Transverse colon (tissue), 4 donors: Measurements from ENCODE around the gene ZDHHC14. TPM values are rescaled to one million over a fixed set of nuclear protein-coding genes. Genes with fewer than 3 reads are reported as not detected.

Experiments
- DNase-seq: peaks from one replicate; pipeline ENCODE4 v3.0.0-alpha.2; 2019
- H3K27ac ChIP-seq, 4 donors: fragments of 200-600 bp; sonication (generic); 2 replicates each; pipeline ENCODE4 v1.5.1; 2016 to 2018; ENCODE audit warnings: inconsistent platforms in 4 of 4
- H3K27me3 ChIP-seq: fragments of 200-600 bp; sonication (generic); 2 replicates; pipeline ENCODE4 v1.5.1; 2017; ENCODE audit warnings: inconsistent platforms
- H3K36me3 ChIP-seq, 4 donors: fragments of 200-600 bp; sonication (generic); 2 replicates each; pipeline ENCODE4 v1.5.1; 2017 to 2019; ENCODE audit warnings: inconsistent platforms in 4 of 4
- H3K4me1 ChIP-seq, 4 donors: fragments of 200-600 bp; sonication (generic); 2 replicates each; pipeline ENCODE4 v1.5.1; 2017 to 2020; ENCODE audit warnings: inconsistent platforms in 4 of 4
- H3K4me3 ChIP-seq, 4 donors: fragments of 200-600 bp; sonication (generic); 1 replicate in 1 of 4; 2 replicates in 3 of 4; pipeline versions ENCODE4 v1.5.1 to v1.6.1; 2017 to 2019; ENCODE audit warnings: inconsistent platforms in 4 of 4
- H3K9me3 ChIP-seq, 2 donors: fragments of 200-600 bp; sonication (generic); 2 replicates each; pipeline ENCODE4 v1.5.1; 2017 to 2019; ENCODE audit warnings: inconsistent platforms in 2 of 2
- CTCF ChIP-seq, 5 experiments: fragments of 200-600 bp in 3 of 5; fragments of 450-650 bp in 2 of 5; sonication (generic) in 3 of 5; IDR thresholded peaks; 1 replicate in 2 of 5; 2 replicates in 3 of 5; pipeline ENCODE4 v1.5.1; 2016 to 2017; ENCODE audit warnings: antibody characterized with exemption in 5 of 5, inconsistent platforms in 3 of 5, mild to moderate bottlenecking in 2 of 5, moderate library complexity in 1 of 5
- EP300 ChIP-seq: sonication (generic); formaldehyde crosslinking; IDR thresholded peaks from one replicate; pipeline ENCODE4 v1.6.1; 2017; ENCODE audit warnings: antibody characterized with exemption, low read depth
- POLR2A ChIP-seq: fragments of 450-650 bp; IDR thresholded peaks from one replicate; pipeline ENCODE4 v1.6.1; 2016; ENCODE audit warnings: antibody characterized with exemption, mild to moderate bottlenecking, moderate library complexity
- POLR2AphosphoS5 ChIP-seq, 3 donors: sonication (generic); formaldehyde crosslinking; IDR thresholded peaks; one replicate each; pipeline ENCODE4 v1.6.1; 2016; ENCODE audit warnings: antibody characterized with exemption in 3 of 3
- WGBS, 2 donors: methylation state at CpG; one replicate each; pipeline ENCODE4 v1.1.5; 2018; ENCODE audit warnings: low coverage in 1 of 2; 5-methylcytosine and 5-hydroxymethylcytosine counted together
- in situ Hi-C, 4 donors: fragments of 200-750 bp; cut with MboI; loops; one replicate each; pipeline versions ENCODE4 v1.15.0 to v1.15.1; 2017; ENCODE audit warnings: low sequenced_read_pairs in 3 of 4, low pct_ligation_motif_present in 1 of 4, low pct_unique_long_range_greater_than_20kb in 1 of 4
- intact Hi-C: fragments of 100-400 bp; cut with DNase I; formaldehyde crosslinking; loops from one replicate; pipeline ENCODE4 v1.15.1; 2023; ENCODE audit warnings: low total_unique reads
- total RNA-seq, 4 donors: library from RNA; depleted of rRNA; stranded (reverse); fragments of >200 nt; gene quantifications; one replicate each; pipeline ENCODE4 v1.1.0, GENCODE V29; 2016

The ZDHHC14 gene
- total RNA-seq, 4 donors from 2014 or later: 10.2 to 16.5 (median 12.5) TPM

- no peaks in the 10 kb centered on the region for H3K36me3 ChIP-seq
- intact Hi-C loops (no loop called here), in situ Hi-C loops (loop anchor here in 1 of 4 donors (25.0 kb wide), 1 partner anchor 191 kb away; no protein-coding TSS in a partner anchor)
- no peak overlapping the region for H3K27ac ChIP-seq
- H3K9me3 ChIP-seq: peaks cover 2 to 5% of the 10 kb centered on the region in 2 donors
- 85% methylated on average over 3 of the region's 3 CpGs; no CpG with 5 or more reads in 1 of the 2 donors for WGBS, 2 donors
- no peaks in the 10 kb centered on the region for H3K27me3 ChIP-seq
- peaks cover 0 to 14% (median 4%) of the 10 kb centered on the region in 4 donors for H3K4me1 ChIP-seq
- no peak overlapping the region for H3K4me3 ChIP-seq
- TF ChIP-seq CTCF (IDR thresholded peaks at IDR 0.05) (no peak), EP300 (no peak), POLR2AphosphoS5 (IDR thresholded peaks at IDR 0.05) (no peak), POLR2A (no peak)
- DNase-seq: no peak
Observed at GRCh38 chr6:157396026-157396425, 15.0 kb downstream of the ZDHHC14 start.

- intact Hi-C loops: no loop called here
- H3K4me1 ChIP-seq: peaks cover 0 to 14% (median 4%) of the 10 kb centered on the region in 4 donors
- DNase-seq: no peak
- TF ChIP-seq POLR2A (no peak), CTCF (IDR thresholded peaks at IDR 0.05) (no peak), EP300 (no peak), POLR2AphosphoS5 (IDR thresholded peaks at IDR 0.05) (no peak)
- H3K27me3 ChIP-seq: no peaks in the 10 kb centered on the region
- H3K4me3 ChIP-seq: no peak overlapping the region
- in situ Hi-C loops: loop anchor here in 1 of 4 donors (25.0 kb wide), 1 partner anchor 190 kb away; no protein-coding TSS in a partner anchor
- 83 to 94% methylated on average over 1 to 9 of the region's 9 CpGs for WGBS, 2 donors
- H3K36me3 ChIP-seq: no peaks in the 10 kb centered on the region
- H3K27ac ChIP-seq: no peak overlapping the region
- H3K9me3 ChIP-seq: no peaks in the 10 kb centered on the region
Observed at GRCh38 chr6:157397660-157398059, 16.7 kb downstream of the ZDHHC14 start.

- DNase-seq: no peak
- H3K4me1 ChIP-seq: peaks cover 0 to 9% (median 2%) of the 10 kb centered on the region in 4 donors
- H3K27ac ChIP-seq: no peak overlapping the region
- no peaks in the 10 kb centered on the region for H3K9me3 ChIP-seq
- no peaks in the 10 kb centered on the region for H3K27me3 ChIP-seq
- in situ Hi-C loops: loop anchor here in 1 of 4 donors (25.0 kb wide), 1 partner anchor 189 kb away; no protein-coding TSS in a partner anchor
- H3K36me3 ChIP-seq: no peaks in the 10 kb centered on the region
- intact Hi-C loops: no loop called here
- TF ChIP-seq POLR2AphosphoS5 (IDR thresholded peaks at IDR 0.05) (no peak), EP300 (no peak), CTCF (IDR thresholded peaks at IDR 0.05) (no peak), POLR2A (no peak)
- WGBS, 2 donors: 47% methylated on average over 2 of the region's 2 CpGs; no CpG with 5 or more reads in 1 of the 2 donors
- no peak overlapping the region for H3K4me3 ChIP-seq
Observed at GRCh38 chr6:157398151-157398550, 17.2 kb downstream of the ZDHHC14 start.

- 86 to 87% methylated on average over 6 to 7 of the region's 7 CpGs for WGBS, 2 donors
- intact Hi-C loops: no loop called here
- in situ Hi-C loops: no loop called here
- Histone ChIP-seq H3K27me3 (no peaks in the 10 kb centered on the region), H3K4me1 (no peaks in the 10 kb centered on the region), H3K9me3 (no peaks in the 10 kb centered on the region), H3K4me3 (no peak overlapping the region), H3K27ac (no peak overlapping the region), H3K36me3 (no peaks in the 10 kb centered on the region)
- no peak for DNase-seq
- TF ChIP-seq CTCF (IDR thresholded peaks at IDR 0.05) (no peak), EP300 (no peak), POLR2A (no peak), POLR2AphosphoS5 (IDR thresholded peaks at IDR 0.05) (no peak)
Observed at GRCh38 chr6:157400676-157401075, 19.7 kb downstream of the ZDHHC14 start.
